Right atrium auricular region (tissue), 2 donors: Measurements from ENCODE around the gene GMDS. TPM values are rescaled to one million over a fixed set of nuclear protein-coding genes. Genes with fewer than 3 reads are reported as not detected.

ENCODE experiments used
- DNase-seq: peaks from one replicate; pipeline ENCODE4 v3.0.0-alpha.2; 2019; ENCODE audit warnings: low spot score
- H3K27ac ChIP-seq, 2 donors: fragments of 200-600 bp; sonication (generic); 1 replicate in 1 of 2; 2 replicates in 1 of 2; pipeline ENCODE4 v1.5.1; 2016 to 2019
- H3K27me3 ChIP-seq, 2 donors: fragments of 200-600 bp; sonication (generic); one replicate each; pipeline versions ENCODE4 v1.5.1 to v1.6.0; 2017 to 2019
- H3K36me3 ChIP-seq: fragments of 200-600 bp; sonication (generic); one replicate; pipeline ENCODE4 v1.5.1; 2016
- H3K4me1 ChIP-seq, 2 donors: fragments of 200-600 bp; sonication (generic); one replicate each; pipeline versions ENCODE4 v1.5.1 to v1.6.0; 2017 to 2019
- H3K4me3 ChIP-seq, 2 donors: fragments of 200-600 bp; sonication (generic); 1 replicate in 1 of 2; 2 replicates in 1 of 2; pipeline ENCODE4 v1.5.1; 2017 to 2019; ENCODE audit warnings: mild to moderate bottlenecking in 1 of 2, moderate library complexity in 1 of 2
- H3K9me3 ChIP-seq, 2 donors: fragments of 200-600 bp; sonication (generic); one replicate each; pipeline ENCODE4 v1.5.1; 2019
- total RNA-seq, 2 donors: library from RNA; depleted of rRNA; stranded (reverse); fragments of >200 nt; gene quantifications; one replicate each; pipeline ENCODE4 v1.1.0, GENCODE V29; 2016
- TF ChIP-seq, protein P1 (sequence below), 2 donors: fragments of 200-600 bp; sonication (generic); IDR thresholded peaks; one replicate each; pipeline ENCODE4 v1.5.1; 2019; ENCODE audit warnings: antibody characterized with exemption in 2 of 2

The GMDS gene
- total RNA-seq, 2 donors from 2014 or later, result 11.1 to 11.8 TPM

DNA sequence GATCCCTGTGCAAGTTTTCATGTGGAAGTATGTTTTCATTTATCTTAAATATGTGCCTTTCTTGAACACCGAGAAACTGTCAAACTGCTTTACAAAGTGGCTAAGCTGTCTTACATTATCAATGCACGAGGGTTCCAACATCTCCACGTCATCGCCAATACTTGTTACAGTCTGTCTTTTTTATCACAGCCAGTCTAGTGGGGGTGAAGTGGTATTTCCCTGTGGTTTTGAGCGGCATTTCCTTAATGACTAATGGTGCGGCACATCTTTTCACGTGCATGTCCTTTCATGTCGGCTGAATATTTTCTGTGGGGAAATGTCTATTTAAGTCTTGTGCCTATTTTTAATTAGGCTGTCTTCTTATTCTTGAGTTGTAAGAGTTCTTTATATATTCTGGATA lies 355.3 kb downstream of the GMDS start:
- Histone ChIP-seq H3K4me3 (no peak overlapping the region), H3K27me3 (no peaks in the 10 kb centered on the region), H3K36me3 (no peaks in the 10 kb centered on the region), H3K4me1 (peaks cover 0 to 5% of the 10 kb centered on the region in 2 donors), H3K9me3 (no peaks in the 10 kb centered on the region), H3K27ac (no peak overlapping the region)
- TF ChIP-seq, protein P1, sequence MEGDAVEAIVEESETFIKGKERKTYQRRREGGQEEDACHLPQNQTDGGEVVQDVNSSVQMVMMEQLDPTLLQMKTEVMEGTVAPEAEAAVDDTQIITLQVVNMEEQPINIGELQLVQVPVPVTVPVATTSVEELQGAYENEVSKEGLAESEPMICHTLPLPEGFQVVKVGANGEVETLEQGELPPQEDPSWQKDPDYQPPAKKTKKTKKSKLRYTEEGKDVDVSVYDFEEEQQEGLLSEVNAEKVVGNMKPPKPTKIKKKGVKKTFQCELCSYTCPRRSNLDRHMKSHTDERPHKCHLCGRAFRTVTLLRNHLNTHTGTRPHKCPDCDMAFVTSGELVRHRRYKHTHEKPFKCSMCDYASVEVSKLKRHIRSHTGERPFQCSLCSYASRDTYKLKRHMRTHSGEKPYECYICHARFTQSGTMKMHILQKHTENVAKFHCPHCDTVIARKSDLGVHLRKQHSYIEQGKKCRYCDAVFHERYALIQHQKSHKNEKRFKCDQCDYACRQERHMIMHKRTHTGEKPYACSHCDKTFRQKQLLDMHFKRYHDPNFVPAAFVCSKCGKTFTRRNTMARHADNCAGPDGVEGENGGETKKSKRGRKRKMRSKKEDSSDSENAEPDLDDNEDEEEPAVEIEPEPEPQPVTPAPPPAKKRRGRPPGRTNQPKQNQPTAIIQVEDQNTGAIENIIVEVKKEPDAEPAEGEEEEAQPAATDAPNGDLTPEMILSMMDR (IDR thresholded peaks at IDR 0.05), result no peak
- DNase-seq, result no peak

DNA sequence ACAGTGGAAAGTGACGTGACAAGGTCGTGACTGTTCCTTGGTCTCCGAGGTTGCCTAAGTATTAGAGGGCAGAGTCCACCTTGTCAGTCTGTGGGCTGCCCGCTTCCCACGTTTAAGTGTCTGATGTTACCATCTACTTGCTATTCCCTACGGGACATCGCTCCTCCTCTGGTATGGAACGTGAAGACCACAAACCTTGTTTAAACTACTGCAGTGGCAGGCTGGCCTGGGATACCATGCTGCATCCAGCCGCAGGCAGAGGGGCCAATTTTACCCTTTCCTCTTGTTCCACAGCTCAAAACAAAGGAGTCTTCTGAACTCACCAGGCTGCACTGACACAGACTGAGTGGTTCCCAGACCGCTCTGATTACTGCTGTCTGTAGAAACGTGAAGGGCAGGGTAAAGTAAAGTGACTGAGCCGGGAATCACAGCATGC lies 359.8 kb downstream of the GMDS start:
- H3K4me1 ChIP-seq, result no peaks in the 10 kb centered on the region
- TF ChIP-seq, protein P1 (IDR thresholded peaks at IDR 0.05), result no peak
- no peak overlapping the region for H3K27ac ChIP-seq
- no peaks in the 10 kb centered on the region for H3K27me3 ChIP-seq
- no peaks in the 10 kb centered on the region for H3K9me3 ChIP-seq
- H3K36me3 ChIP-seq, result no peaks in the 10 kb centered on the region
- DNase-seq, result no peak
- H3K4me3 ChIP-seq, result no peak overlapping the region

DNA sequence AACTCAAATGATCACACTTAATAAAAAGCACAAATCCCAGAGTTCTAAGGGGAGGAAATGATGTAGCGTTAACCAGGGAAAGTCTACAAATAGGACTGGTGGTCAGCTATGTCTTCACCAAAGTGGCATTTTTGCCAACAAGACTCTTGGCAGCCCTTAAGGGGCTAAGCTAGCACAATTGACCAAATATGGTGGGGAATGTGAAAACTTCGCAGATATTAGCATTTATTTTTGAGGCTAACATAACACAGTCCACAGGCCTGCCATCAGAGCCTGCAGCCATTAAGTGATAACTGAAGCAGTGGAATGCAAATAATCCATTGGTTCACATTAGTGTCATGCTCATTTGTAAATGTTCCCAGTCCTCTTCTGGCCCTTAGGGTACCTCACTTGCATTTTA lies 361.1 kb downstream of the GMDS start:
- H3K27me3 ChIP-seq, result no peaks in the 10 kb centered on the region
- H3K9me3 ChIP-seq, result no peaks in the 10 kb centered on the region
- H3K4me1 ChIP-seq, result no peaks in the 10 kb centered on the region
- DNase-seq, result no peak
- TF ChIP-seq, protein P1 (IDR thresholded peaks at IDR 0.05), result no peak
- no peaks in the 10 kb centered on the region for H3K36me3 ChIP-seq
- no peak overlapping the region for H3K27ac ChIP-seq
- no peak overlapping the region for H3K4me3 ChIP-seq

DNA sequence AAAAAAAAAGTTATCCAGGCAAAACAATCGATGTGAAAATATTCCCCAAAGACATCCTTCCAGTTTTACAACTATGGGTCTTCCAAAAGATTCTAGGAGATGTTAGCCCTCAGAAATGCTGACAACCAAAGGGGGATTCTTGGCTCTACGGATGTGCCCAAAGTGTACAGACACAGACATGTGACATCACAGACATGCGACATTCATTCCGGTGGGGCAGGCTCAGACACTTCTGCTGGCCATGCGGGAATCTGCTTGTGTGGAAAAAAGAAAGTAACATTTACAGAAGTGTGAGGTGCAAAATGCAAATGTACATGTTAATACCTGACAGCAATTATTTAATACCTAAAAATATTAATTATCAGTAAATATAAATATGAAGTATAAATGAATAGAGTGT lies 367.1 kb downstream of the GMDS start:
- Histone ChIP-seq H3K4me1 (no peaks in the 10 kb centered on the region), H3K27ac (no peak overlapping the region), H3K36me3 (no peaks in the 10 kb centered on the region), H3K4me3 (no peak overlapping the region), H3K27me3 (no peaks in the 10 kb centered on the region), H3K9me3 (no peaks in the 10 kb centered on the region)
- DNase-seq, result no peak
- TF ChIP-seq, protein P1 (IDR thresholded peaks at IDR 0.05), result no peak

DNA sequence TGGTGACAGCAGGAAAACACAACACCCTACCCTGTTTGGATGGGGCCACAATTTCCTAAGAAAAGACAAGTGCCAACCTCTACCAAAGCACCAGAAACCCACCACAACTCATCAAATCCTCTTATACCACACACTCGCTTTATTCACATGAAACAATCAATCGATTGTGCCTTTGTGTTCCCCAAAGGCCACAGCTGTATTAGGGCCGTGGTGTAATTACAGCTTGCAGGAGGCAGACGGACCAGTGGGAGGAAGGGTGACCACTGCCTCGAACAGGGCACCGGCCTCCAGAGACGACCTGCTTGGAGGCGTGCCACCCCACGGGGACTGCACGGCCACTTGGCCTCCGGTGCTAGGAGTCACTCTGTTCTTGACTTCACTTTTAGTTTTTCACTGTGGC lies 371.6 kb downstream of the GMDS start:
- TF ChIP-seq, protein P1 (IDR thresholded peaks at IDR 0.05), result no peak
- H3K27ac ChIP-seq, result no peak overlapping the region

DNA sequence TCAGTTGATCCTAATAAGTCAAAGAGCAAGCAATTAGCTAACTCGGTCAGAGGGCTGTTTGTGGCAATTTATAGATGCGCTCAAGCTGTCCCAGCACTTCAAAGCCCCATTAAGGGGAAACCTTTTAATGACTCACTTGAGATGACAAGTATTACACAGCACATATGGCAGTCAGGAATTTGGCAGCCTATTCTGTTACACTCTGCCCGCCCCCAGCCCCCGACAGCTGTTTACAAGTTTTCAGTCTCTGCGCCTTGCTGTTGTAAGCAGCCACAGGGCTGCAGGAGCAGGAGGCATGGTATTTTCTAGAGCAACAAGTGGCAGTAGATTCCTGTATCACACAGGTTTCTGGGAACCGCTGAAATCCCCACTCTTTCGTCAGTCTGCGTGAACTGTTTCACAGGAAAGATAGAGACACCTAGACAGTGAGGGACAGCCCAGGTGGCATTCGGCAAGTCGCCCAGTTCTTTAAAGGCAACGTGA lies 372.7 kb downstream of the GMDS start:
- no peak overlapping the region for H3K27ac ChIP-seq
- TF ChIP-seq, protein P1 (IDR thresholded peaks at IDR 0.05), result no peak
- H3K9me3 ChIP-seq, result no peaks in the 10 kb centered on the region
- H3K4me1 ChIP-seq, result peaks cover 0 to 16% of the 10 kb centered on the region in 2 donors
- no peak overlapping the region for H3K4me3 ChIP-seq
- H3K36me3 ChIP-seq, result no peaks in the 10 kb centered on the region
- no peak for DNase-seq
- H3K27me3 ChIP-seq, result no peaks in the 10 kb centered on the region

More for the DNA sequence above, 371.6 kb downstream of the GMDS start:
- H3K36me3 ChIP-seq, result no peaks in the 10 kb centered on the region
- no peaks in the 10 kb centered on the region for H3K27me3 ChIP-seq
- H3K9me3 ChIP-seq, result no peaks in the 10 kb centered on the region
- no peak overlapping the region for H3K4me3 ChIP-seq
- no peak for DNase-seq
- peaks cover 0 to 16% of the 10 kb centered on the region in 2 donors for H3K4me1 ChIP-seq
